OCI-M2 (cell line): ENCODE results near the gene ABCC2.
"Not testable (repeated sequence)": the region's sequence is repeated elsewhere in the genome, so short reads cannot be mapped to it uniquely, and the experiment has no call there.

ENCODE experiments used
- DNase-seq: peaks from one replicate; lab custom pipeline; 2025; ENCODE audit not compliant: unreplicated experiment; lab: John Stamatoyannopoulos, UW

Gene ABCC2

GRCh38 chr10:99807786-99808185, 25.3 kb downstream of the ABCC2 start:
- DNase-seq, result no peak

- DNase-seq, result no peak
Observed at GRCh38 chr10:99808270-99808669, 25.8 kb downstream of the ABCC2 start.

- DNase-seq, result no peak
Observed at GRCh38 chr10:99809481-99809880, 27.0 kb downstream of the ABCC2 start.

GRCh38 chr10:99809931-99810615, 27.6 kb downstream of the ABCC2 start:
- no peak for DNase-seq

- no peak for DNase-seq
Observed at GRCh38 chr10:99812177-99812576, 29.7 kb downstream of the ABCC2 start.

GRCh38 chr10:99814143-99814542, 31.7 kb downstream of the ABCC2 start:
- no peak for DNase-seq

- no peak for DNase-seq
Observed at GRCh38 chr10:99815621-99816020, 33.2 kb downstream of the ABCC2 start.

- no peak for DNase-seq
Observed at GRCh38 chr10:99827936-99828335, 45.5 kb downstream of the ABCC2 start.

- DNase-seq, result no peak
Observed at GRCh38 chr10:99828464-99828863, 46.0 kb downstream of the ABCC2 start.

GRCh38 chr10:99832439-99832838, 50.0 kb downstream of the ABCC2 start:
- DNase-seq, result no peak

GRCh38 chr10:99834410-99834809, 52.0 kb downstream of the ABCC2 start:
- DNase-seq, result no peak

GRCh38 chr10:99835947-99836346, 53.5 kb downstream of the ABCC2 start:
- DNase-seq, result no peak

GRCh38 chr10:99836711-99837110, 54.3 kb downstream of the ABCC2 start:
- DNase-seq, result no peak

- DNase-seq, result not testable (repeated sequence)
Observed at GRCh38 chr10:99840859-99841258, 58.4 kb downstream of the ABCC2 start.

- no peak for DNase-seq
Observed at GRCh38 chr10:99841746-99842145, 59.3 kb downstream of the ABCC2 start.

- DNase-seq, result no peak
Observed at GRCh38 chr10:99843310-99843709, 60.9 kb downstream of the ABCC2 start.

- no peak for DNase-seq
Observed at GRCh38 chr10:99844433-99844955, 62.1 kb downstream of the ABCC2 start.

- DNase-seq, result peak; percentile 62
Observed at GRCh38 chr10:99845837-99846382, 63.5 kb downstream of the ABCC2 start.

GRCh38 chr10:99849057-99849456, 66.6 kb downstream of the ABCC2 start:
- no peak for DNase-seq

GRCh38 chr10:99849536-99849935, 67.1 kb downstream of the ABCC2 start:
- DNase-seq, result no peak

- no peak for DNase-seq
Observed at GRCh38 chr10:99850021-99850766, 67.8 kb downstream of the ABCC2 start.

- no peak for DNase-seq
Observed at GRCh38 chr10:99850767-99851340, 68.4 kb downstream of the ABCC2 start.
